Activated T-cell treated with anti-CD3 and anti-CD28 coated beads for 4 hours (primary cell): ENCODE measurements around the gene DBET.
"Not testable (repeated sequence)": the region's sequence is repeated elsewhere in the genome, so short reads cannot be mapped to it uniquely, and the experiment has no call there.

Experiments
- DNase-seq: peaks from one replicate; pipeline ENCODE4 v3.0.0-alpha.2; 2020

The DBET gene

DNA sequence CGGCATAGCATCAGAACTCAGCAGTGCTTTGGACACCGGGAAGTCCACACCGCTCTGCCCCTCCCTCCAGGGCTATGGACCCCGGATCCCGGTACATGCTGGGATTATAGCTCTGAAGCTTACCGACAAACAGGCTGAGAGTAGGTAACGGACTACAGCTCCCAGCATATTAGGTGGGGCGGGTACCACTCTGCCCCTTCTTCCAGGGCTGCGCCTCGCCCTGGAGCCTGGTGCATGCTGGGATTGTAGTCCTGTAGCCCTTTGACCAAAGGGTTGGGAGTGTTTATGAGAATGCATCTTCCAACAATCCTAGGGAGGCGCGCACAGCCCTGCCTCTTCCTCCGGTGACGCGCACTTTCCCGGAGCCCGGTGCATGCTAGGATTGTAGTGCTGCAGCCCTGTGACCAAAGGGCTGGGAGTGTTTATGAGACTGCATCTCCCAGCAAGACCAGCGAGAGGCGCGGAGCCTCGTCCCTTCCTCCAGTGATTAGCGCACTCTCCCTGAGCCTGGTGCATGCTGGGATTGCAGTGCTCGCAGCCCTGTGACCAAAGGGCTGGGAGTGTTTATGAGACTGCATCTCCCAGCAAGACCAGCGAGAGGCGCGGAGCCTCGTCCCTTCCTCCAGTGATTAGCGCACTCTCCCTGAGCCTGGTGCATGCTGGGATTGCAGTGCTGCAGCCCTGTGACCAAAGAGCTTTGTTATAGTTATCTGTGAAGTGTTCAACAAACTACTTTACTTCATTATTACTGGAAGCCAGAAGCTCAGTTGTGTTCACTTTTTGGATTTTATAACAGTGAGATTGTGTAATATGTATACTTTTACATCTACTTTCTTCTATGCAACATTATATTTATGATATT lies 14.7 kb upstream of the DBET start:
- DNase-seq: not testable (repeated sequence)

DNA sequence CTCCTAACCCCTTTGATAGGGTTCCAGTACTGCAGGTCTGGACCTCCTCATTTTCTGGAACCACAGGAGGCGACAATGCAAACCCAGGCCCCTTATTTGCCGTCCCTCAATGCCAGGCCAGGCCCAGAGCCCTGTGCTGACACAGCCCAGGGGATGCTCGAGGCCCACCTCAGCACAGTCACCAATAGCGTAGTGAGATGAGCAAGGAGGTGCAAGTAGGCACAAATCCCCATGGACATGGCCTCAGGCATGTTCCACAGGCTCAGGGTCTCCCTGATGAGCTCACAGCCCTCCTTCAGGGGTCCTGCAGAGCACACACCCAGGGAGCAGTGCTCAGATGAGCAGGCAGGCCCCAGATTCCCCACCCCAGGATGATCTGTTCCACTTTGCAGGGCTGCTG lies 5.3 kb upstream of the DBET start:
- not testable (repeated sequence) for DNase-seq

DNA sequence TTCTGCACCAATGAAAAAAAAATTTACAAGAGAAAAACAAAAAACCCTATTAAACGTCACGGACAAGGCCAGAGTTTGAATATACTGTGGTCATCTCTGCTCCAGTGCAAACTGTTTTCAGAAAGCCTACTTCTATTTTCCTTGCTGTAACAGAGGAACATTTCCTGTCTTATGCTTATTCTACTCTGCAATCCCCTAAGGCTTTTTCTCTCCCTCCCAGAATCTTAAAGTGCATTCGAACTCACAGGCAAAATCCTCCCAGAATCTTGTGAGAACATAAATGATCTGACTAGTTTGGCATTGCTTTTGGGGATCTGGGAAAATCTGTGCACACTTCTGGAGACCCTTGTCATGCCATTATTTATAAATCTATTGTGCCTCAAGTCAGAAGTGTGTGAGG lies 503 bp downstream of the DBET start:
- not testable (repeated sequence) for DNase-seq

- not testable (repeated sequence) for DNase-seq
These were observed 4.0 kb downstream of the DBET start for GRCh38 chr4:190068351-190068750.

DNA sequence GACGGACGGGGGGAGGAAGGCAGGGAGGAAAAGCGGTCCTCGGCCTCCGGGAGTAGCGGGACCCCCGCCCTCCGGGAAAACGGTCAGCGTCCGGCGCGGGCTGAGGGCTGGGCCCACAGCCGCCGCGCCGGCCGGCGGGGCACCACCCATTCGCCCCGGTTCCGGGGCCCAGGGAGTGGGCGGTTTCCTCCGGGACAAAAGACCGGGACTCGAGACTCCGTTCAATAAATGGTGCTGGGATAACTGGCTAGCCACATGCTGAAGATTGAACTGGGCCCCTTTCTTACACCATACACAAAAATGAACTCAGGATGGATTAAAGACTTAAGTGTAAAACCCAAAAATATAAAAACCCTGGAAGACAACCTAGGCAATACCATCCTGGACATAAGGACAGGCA lies 28.8 kb downstream of the DBET start:
- not testable (repeated sequence) for DNase-seq

DNA sequence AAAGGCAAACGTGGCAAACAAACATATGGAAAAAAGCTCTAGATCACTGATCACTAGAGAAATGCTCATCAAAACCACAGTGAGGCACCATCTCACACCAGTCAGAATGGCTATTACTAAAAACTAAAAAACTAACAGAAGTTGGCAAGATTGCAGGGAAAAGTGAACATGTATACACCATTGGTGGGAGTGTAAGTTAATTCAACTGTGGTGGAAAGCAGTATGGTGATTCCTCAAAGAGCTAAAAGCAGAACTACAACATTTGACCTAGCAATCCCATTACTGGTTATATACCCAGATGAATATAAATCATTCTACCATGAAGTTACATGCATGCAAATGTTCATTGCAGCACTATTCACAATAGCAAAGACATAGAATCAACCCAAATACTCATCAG lies 29.7 kb downstream of the DBET start:
- DNase-seq: not testable (repeated sequence)

GRCh38 chr4:190095335-190095734 lies 31.0 kb downstream of the DBET start:
- DNase-seq: not testable (repeated sequence)

- DNase-seq: not testable (repeated sequence)
These were observed 35.3 kb downstream of the DBET start for GRCh38 chr4:190099605-190100004.

GRCh38 chr4:190101525-190101924 lies 37.2 kb downstream of the DBET start:
- not testable (repeated sequence) for DNase-seq

DNA sequence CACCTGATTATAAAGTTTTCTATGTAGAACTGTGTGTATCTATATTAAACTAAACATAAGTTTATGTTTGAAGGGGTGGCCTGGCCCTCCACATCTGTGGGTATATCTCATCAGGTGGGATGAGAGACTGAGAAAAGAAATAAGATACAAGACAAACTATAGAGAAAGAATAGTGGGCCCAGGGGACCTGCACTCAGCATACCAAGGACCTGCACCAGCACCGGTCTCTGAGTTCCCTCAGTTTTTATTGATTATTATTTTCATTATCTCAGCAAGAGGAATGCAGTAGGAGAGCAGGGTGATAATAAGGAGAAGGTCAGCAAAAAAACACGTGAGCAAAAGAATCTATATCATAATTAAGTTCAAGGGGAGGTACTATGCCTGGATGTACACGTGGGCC lies 41.9 kb downstream of the DBET start:
- not testable (repeated sequence) for DNase-seq

GRCh38 chr4:190106611-190107480 lies 42.5 kb downstream of the DBET start:
- DNase-seq: not testable (repeated sequence)

- not testable (repeated sequence) for DNase-seq
These were observed 43.6 kb downstream of the DBET start for GRCh38 chr4:190107766-190108485.

DNA sequence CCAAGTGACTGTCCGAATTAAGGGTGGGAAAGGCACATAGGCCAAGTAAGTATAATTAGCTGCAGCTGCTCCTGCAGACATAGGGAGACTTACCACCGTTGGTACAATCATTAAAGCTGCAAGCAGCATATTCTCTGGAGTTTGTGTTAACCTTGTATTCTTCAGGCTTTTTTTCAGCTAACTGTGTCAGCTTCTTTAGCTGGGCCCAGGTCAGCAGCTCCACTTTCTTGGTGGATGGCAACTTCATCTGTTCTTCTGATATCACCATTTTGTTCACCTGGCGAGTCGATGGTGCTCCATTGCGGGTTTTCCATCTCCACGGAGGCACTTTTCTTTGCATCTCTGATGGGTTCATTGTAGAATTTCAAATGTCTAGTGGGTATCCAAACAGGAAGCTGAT lies 44.5 kb downstream of the DBET start:
- DNase-seq: not testable (repeated sequence)

GRCh38 chr4:190109390-190110011 lies 45.2 kb downstream of the DBET start:
- DNase-seq: not testable (repeated sequence)

DNA sequence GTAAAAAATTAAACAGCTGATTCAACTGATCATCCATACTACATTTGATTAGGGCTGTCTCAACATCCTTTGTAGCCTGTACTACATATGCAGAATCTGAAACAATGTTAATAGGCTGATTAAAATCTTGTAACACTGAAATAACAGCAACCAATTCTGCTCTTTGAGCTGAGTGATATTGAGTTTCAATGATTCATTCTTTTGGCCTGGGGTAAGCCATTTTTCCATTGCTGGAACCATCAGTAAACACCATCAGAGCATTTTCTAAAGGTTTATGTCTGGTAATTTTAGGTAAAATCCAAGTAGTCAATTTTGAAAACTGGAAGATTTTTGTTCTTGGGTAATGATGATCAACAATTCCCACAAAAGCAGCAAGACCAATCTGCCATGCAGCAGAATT lies 45.7 kb downstream of the DBET start:
- DNase-seq: not testable (repeated sequence)

GRCh38 chr4:190110570-190111295 lies 46.4 kb downstream of the DBET start:
- not testable (repeated sequence) for DNase-seq

GRCh38 chr4:190112879-190113278 lies 48.6 kb downstream of the DBET start:
- not testable (repeated sequence) for DNase-seq

- not testable (repeated sequence) for DNase-seq
These were observed 50.7 kb downstream of the DBET start for GRCh38 chr4:190114991-190115390.
